Osteoblast (primary cell): ENCODE measurements around the gene KRTAP4-11. TPM values are rescaled to one million over a fixed set of nuclear protein-coding genes. Genes with fewer than 3 reads are reported as not detected.
"Not testable (repeated sequence)": the region's sequence is repeated elsewhere in the genome, so short reads cannot be mapped to it uniquely, and the experiment has no call there.

Source experiments
- DNase-seq: peaks from one replicate; pipeline ENCODE4 v3.0.0; 2011; ENCODE audit warnings: low spot score, mixed read lengths; ENCODE audit not compliant: insufficient read length; ENCODE audit errors: missing footprints
- H2AFZ ChIP-seq: 2 replicates; pipeline ENCODE4 v1.6.0; 2011; ENCODE audit warnings: mild to moderate bottlenecking, low read length
- H3K27ac ChIP-seq: 2 replicates; pipeline ENCODE4 v1.5.1; 2011; ENCODE audit warnings: mild to moderate bottlenecking, low read depth, low read length, moderate library complexity
- H3K27me3 ChIP-seq: 2 replicates; pipeline ENCODE4 v1.6.0; 2012; ENCODE audit warnings: mild to moderate bottlenecking, control low read depth, inconsistent platforms, low read length, moderate library complexity; ENCODE audit not compliant: insufficient read depth
- H3K36me3 ChIP-seq: 2 replicates; pipeline ENCODE4 v1.5.1; 2011; ENCODE audit warnings: mild to moderate bottlenecking, low read length, control low read depth, moderate library complexity; ENCODE audit not compliant: insufficient read depth
- H3K4me1 ChIP-seq: 2 replicates; pipeline ENCODE4 v1.5.1; 2011; ENCODE audit warnings: mild to moderate bottlenecking, low read length, control low read depth, moderate library complexity; ENCODE audit not compliant: insufficient read depth
- H3K4me2 ChIP-seq: 2 replicates; pipeline ENCODE4 v1.6.0; 2011; ENCODE audit warnings: mild to moderate bottlenecking, low read length; ENCODE audit not compliant: insufficient read depth
- H3K4me3 ChIP-seq: fragments of 200-600 bp; sonication (generic); 3 replicates; pipeline ENCODE4 v1.5.1; 2012; ENCODE audit warnings: mild to moderate bottlenecking, low read length, inconsistent platforms; ENCODE audit not compliant: insufficient read depth
- H3K79me2 ChIP-seq: 2 replicates; pipeline ENCODE4 v1.6.0; 2012; ENCODE audit warnings: mild to moderate bottlenecking, low read length, control low read depth, inconsistent platforms; ENCODE audit not compliant: insufficient read depth
- H3K9me3 ChIP-seq: 2 replicates; pipeline ENCODE4 v1.5.1; 2011; ENCODE audit warnings: low read depth, low read length, control low read depth
- H4K20me1 ChIP-seq: 2 replicates; pipeline ENCODE4 v1.6.0; 2012; ENCODE audit warnings: mild to moderate bottlenecking, low read length, control low read depth; ENCODE audit not compliant: insufficient read depth
- CTCF ChIP-seq: IDR thresholded peaks from 2 replicates; pipeline ENCODE4 v1.5.1; 2011; ENCODE audit warnings: mild to moderate bottlenecking, low read depth, low read length, moderate library complexity; ENCODE audit errors: extremely low read depth
- total RNA-seq: library from RNA; depleted of rRNA; stranded (reverse); fragments of >200 nt; gene quantifications from 2 replicates; pipeline ENCODE4 v1.2.3, GENCODE V29; 2012

KRTAP4-11 gene
- total RNA-seq, 1 donor: not detected

GRCh38 chr17:41140360-41141131 lies 22.4 kb upstream of the KRTAP4-11 start, which contains the start of gene KRTAP4-6:
KRTAP4-6 (minus strand) TSS chr17:41140544; CDS start chr17:41140487, 57 bp downstream.
- no peaks in the 10 kb centered on the region for H4K20me1 ChIP-seq
- H2AFZ ChIP-seq: no peak within 1 kb of the TSS
- H3K9me3 ChIP-seq: peaks cover 2% of the 10 kb centered on the region
- no peaks in the 10 kb centered on the region for H3K36me3 ChIP-seq
- no peak within 1 kb of the TSS for H3K4me3 ChIP-seq
- H3K4me2 ChIP-seq: no peak within 1 kb of the TSS
- no peaks in the 10 kb centered on the region for H3K27me3 ChIP-seq
- peak within 1 kb of the TSS; percentile 69 for H3K27ac ChIP-seq
- H3K79me2 ChIP-seq: no peaks in the 10 kb centered on the region
- DNase-seq: peak; percentile 78
- peaks cover 6% of the 10 kb centered on the region for H3K4me1 ChIP-seq
- no peak for TF ChIP-seq CTCF

GRCh38 chr17:41139865-41140264 lies 21.7 kb upstream of the KRTAP4-11 start:
- H3K79me2 ChIP-seq, H4K20me1 ChIP-seq, DNase-seq, H3K36me3 ChIP-seq, H2AFZ ChIP-seq, H3K4me3 ChIP-seq, H3K4me2 ChIP-seq, H3K27me3 ChIP-seq, H3K4me1 ChIP-seq, H3K9me3 ChIP-seq: not testable (repeated sequence)
- peak overlapping the region; percentile 69 for H3K27ac ChIP-seq

GRCh38 chr17:41133880-41134735 lies 15.9 kb upstream of the KRTAP4-11 start:
- no peak overlapping the region for H3K4me3 ChIP-seq
- no peaks in the 10 kb centered on the region for H3K79me2 ChIP-seq
- peaks cover 19% of the 10 kb centered on the region for H3K4me1 ChIP-seq
- TF ChIP-seq CTCF: no peak
- no peaks in the 10 kb centered on the region for H3K27me3 ChIP-seq
- H3K9me3 ChIP-seq: no peaks in the 10 kb centered on the region
- H3K36me3 ChIP-seq: no peaks in the 10 kb centered on the region
- peak overlapping the region; percentile 15 for H3K4me2 ChIP-seq
- H3K27ac ChIP-seq: peak overlapping the region; percentile 31
- peak overlapping the region; percentile 85 for H2AFZ ChIP-seq
- DNase-seq: no peak
- H4K20me1 ChIP-seq: no peaks in the 10 kb centered on the region

GRCh38 chr17:41131979-41132378 lies 13.8 kb upstream of the KRTAP4-11 start:
- TF ChIP-seq CTCF: no peak

More at GRCh38 chr17:41131979-41132378, 13.8 kb upstream of the KRTAP4-11 start:
- H2AFZ ChIP-seq: no peak overlapping the region
- no peak for DNase-seq
- H3K4me1 ChIP-seq: peaks cover 19% of the 10 kb centered on the region
- peak overlapping the region; percentile 22 for H3K27ac ChIP-seq
- no peaks in the 10 kb centered on the region for H3K36me3 ChIP-seq
- H3K4me3 ChIP-seq: no peak overlapping the region
- H3K9me3 ChIP-seq: no peaks in the 10 kb centered on the region
- H3K4me2 ChIP-seq: peak overlapping the region; percentile 22
- H4K20me1 ChIP-seq: no peaks in the 10 kb centered on the region
- no peaks in the 10 kb centered on the region for H3K79me2 ChIP-seq
- no peaks in the 10 kb centered on the region for H3K27me3 ChIP-seq
